HK-2 (cell line): ENCODE results near the gene HSD17B13.
"Not testable (repeated sequence)": the region's sequence is repeated elsewhere in the genome, so short reads cannot be mapped to it uniquely, and the experiment has no call there.

Experiments
- DNase-seq: peaks from one replicate; pipeline ENCODE4 v3.0.0-alpha.2; 2018; ENCODE audit not compliant: unreplicated experiment

The HSD17B13 gene

GRCh38 chr4:87316961-87317360, 5.7 kb downstream of the HSD17B13 start:
- no peak for DNase-seq

- not testable (repeated sequence) for DNase-seq
Measured at GRCh38 chr4:87315000-87315399, 7.7 kb downstream of the HSD17B13 start.

- no peak for DNase-seq
Measured at GRCh38 chr4:87313756-87314155, 8.9 kb downstream of the HSD17B13 start.

- no peak for DNase-seq
Measured at GRCh38 chr4:87311684-87312083, 11.0 kb downstream of the HSD17B13 start.

GRCh38 chr4:87310691-87311335, 11.9 kb downstream of the HSD17B13 start:
- no peak for DNase-seq

GRCh38 chr4:87309625-87310024, 13.1 kb downstream of the HSD17B13 start:
- no peak for DNase-seq

GRCh38 chr4:87306056-87306455, 16.6 kb downstream of the HSD17B13 start:
- DNase-seq, result no peak

GRCh38 chr4:87305562-87305961, 17.1 kb downstream of the HSD17B13 start:
- DNase-seq, result no peak

- no peak for DNase-seq
Measured at GRCh38 chr4:87304745-87305432, 17.8 kb downstream of the HSD17B13 start.

- no peak for DNase-seq
Measured at GRCh38 chr4:87299898-87300297, 22.8 kb downstream of the HSD17B13 start.

GRCh38 chr4:87298362-87298761, 24.3 kb downstream of the HSD17B13 start:
- no peak for DNase-seq

- not testable (repeated sequence) for DNase-seq
Measured at GRCh38 chr4:87294911-87295310, 27.8 kb downstream of the HSD17B13 start.

- not testable (repeated sequence) for DNase-seq
Measured at GRCh38 chr4:87293889-87294288, 28.8 kb downstream of the HSD17B13 start.

GRCh38 chr4:87286970-87287369, 35.7 kb downstream of the HSD17B13 start:
- DNase-seq, result no peak

GRCh38 chr4:87284268-87284667, 38.4 kb downstream of the HSD17B13 start:
- not testable (repeated sequence) for DNase-seq

GRCh38 chr4:87283151-87283550, 39.5 kb downstream of the HSD17B13 start:
- DNase-seq, result no peak

GRCh38 chr4:87281603-87282002, 41.1 kb downstream of the HSD17B13 start:
- DNase-seq, result no peak

- no peak for DNase-seq
Measured at GRCh38 chr4:87278335-87278794, 44.3 kb downstream of the HSD17B13 start.

GRCh38 chr4:87275311-87275710, 47.4 kb downstream of the HSD17B13 start:
- no peak for DNase-seq

- DNase-seq, result no peak
Measured at GRCh38 chr4:87274803-87275202, 47.9 kb downstream of the HSD17B13 start.

GRCh38 chr4:87274327-87274726, 48.4 kb downstream of the HSD17B13 start:
- no peak for DNase-seq

GRCh38 chr4:87270825-87271224, 51.9 kb downstream of the HSD17B13 start:
- no peak for DNase-seq

- DNase-seq, result peak; percentile 2
Measured at GRCh38 chr4:87270144-87270543, 52.5 kb downstream of the HSD17B13 start.
